ENCODE measurements around the gene MT1HL1. TPM values are rescaled to one million over a fixed set of nuclear protein-coding genes. Genes with fewer than 3 reads are reported as not detected.

The MT1HL1 gene
- polyA plus RNA-seq, 1 donor (not counting 4 experiments of a cell fraction or from before 2014, with no cell fraction given): not detected

DNA sequence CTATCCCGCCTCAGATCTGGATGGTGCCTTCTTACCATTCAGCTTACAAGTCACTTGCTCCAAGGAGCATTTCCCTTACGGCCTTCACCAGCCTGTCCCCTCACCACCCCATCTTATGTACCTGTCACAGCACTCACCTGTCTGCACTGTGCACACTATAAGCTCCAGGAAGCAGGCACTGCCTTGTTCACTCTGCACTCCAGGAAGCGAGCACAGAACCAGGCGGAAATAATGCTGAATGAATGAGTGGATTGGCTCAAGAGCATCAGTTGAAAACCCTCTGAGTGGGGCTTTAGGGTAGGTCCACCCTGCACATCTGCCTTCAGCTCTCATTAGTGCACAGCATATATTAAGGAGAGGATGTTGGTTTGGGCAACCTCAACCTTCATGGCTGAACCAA is 28.8 kb upstream of the MT1HL1 start:
- no peaks in the 10 kb centered on the region for H3K9me3 ChIP-seq (ENCODE audit: control insufficient read depth, low read depth, low read length)

DNA sequence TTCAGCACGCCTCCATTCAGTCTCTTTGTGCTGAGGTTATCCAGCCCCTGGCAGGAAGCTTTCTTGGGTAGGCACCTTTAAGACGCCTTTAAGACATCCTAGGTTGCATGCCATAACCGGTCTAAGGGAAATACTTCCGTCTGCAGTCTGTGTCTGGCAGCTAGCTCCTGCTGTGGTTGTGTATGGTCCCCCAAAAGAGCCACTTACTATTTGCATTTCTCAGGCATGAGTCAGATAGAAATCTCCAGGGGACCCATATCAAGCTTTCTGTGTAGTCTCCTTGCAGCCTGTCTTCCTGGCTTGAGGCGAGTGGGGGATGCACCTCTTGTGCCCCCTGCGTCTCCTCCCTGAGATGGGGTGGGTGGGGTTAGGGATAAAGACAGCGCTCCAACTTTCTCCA is 27.8 kb upstream of the MT1HL1 start:
- no peak for DNase-seq (ENCODE audit: low read depth, low spot score)
- H3K9me3 ChIP-seq (ENCODE audit: control insufficient read depth, low read depth, low read length): no peaks in the 10 kb centered on the region
- H3K9ac ChIP-seq (ENCODE audit: control insufficient read depth, extremely low read depth, insufficient read depth, low read length): no peak overlapping the region
- H3K4me3 ChIP-seq (ENCODE audit: control insufficient read depth in 2 of 3, extremely low read depth in 1 of 3, insufficient read depth in 2 of 3, low read depth in 1 of 3, low read length in 3 of 3): no peak overlapping the region
- no peak overlapping the region for H3K27ac ChIP-seq (ENCODE audit: control insufficient read depth, insufficient read depth, low read length)
- H3K27me3 ChIP-seq (ENCODE audit: control insufficient read depth, extremely low read depth, insufficient read depth, low read length): no peaks in the 10 kb centered on the region
- no peaks in the 10 kb centered on the region for H4K20me1 ChIP-seq (ENCODE audit: control insufficient read depth, extremely low read depth, insufficient read depth, low read length)
- H3K9me1 ChIP-seq (ENCODE audit: control insufficient read depth, extremely low read depth, insufficient read depth, low read length): no peaks in the 10 kb centered on the region
- H2AFZ ChIP-seq (ENCODE audit: control insufficient read depth, low read length): no peak overlapping the region
- no peak for FAIRE-seq
- no peaks in the 10 kb centered on the region for H3K36me3 ChIP-seq (ENCODE audit: control insufficient read depth in 2 of 2, extremely low read depth in 1 of 2, insufficient read depth in 2 of 2, low read length in 2 of 2)
- H3K4me2 ChIP-seq (ENCODE audit: control insufficient read depth, extremely low read depth, insufficient read depth, low read depth, low read length): no peak overlapping the region
- no peaks in the 10 kb centered on the region for H3K4me1 ChIP-seq (ENCODE audit: control insufficient read depth, extremely low read depth, insufficient read depth, low read length)
- TF ChIP-seq, protein P1, sequence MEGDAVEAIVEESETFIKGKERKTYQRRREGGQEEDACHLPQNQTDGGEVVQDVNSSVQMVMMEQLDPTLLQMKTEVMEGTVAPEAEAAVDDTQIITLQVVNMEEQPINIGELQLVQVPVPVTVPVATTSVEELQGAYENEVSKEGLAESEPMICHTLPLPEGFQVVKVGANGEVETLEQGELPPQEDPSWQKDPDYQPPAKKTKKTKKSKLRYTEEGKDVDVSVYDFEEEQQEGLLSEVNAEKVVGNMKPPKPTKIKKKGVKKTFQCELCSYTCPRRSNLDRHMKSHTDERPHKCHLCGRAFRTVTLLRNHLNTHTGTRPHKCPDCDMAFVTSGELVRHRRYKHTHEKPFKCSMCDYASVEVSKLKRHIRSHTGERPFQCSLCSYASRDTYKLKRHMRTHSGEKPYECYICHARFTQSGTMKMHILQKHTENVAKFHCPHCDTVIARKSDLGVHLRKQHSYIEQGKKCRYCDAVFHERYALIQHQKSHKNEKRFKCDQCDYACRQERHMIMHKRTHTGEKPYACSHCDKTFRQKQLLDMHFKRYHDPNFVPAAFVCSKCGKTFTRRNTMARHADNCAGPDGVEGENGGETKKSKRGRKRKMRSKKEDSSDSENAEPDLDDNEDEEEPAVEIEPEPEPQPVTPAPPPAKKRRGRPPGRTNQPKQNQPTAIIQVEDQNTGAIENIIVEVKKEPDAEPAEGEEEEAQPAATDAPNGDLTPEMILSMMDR (optimal IDR thresholded peaks at IDR 0.05 in 1 of 3, IDR thresholded peaks at IDR 0.05 in 1 of 3, conservative IDR thresholded peaks at IDR 0.05 in 1 of 3; ENCODE audit: extremely low read depth in 1 of 3, insufficient read depth in 2 of 3, low read length in 3 of 3): no peak
- no peak for TF ChIP-seq EZH2 (IDR thresholded peaks at IDR 0.05; ENCODE audit: low read length)
- no peaks in the 10 kb centered on the region for H3K79me2 ChIP-seq (ENCODE audit: control insufficient read depth, insufficient read depth, low read length)
- dilution Hi-C loops (cut with MboI; ENCODE audit: extremely low pct_ligation_motif_present, low sequenced_read_pairs): no loop called here

More for the DNA sequence above, 28.8 kb upstream of the MT1HL1 start:
- H3K27ac ChIP-seq (ENCODE audit: control insufficient read depth, insufficient read depth, low read length): no peak overlapping the region
- DNase-seq (ENCODE audit: low read depth, low spot score) (no peak), FAIRE-seq (no peak)
- dilution Hi-C loops (cut with MboI; ENCODE audit: extremely low pct_ligation_motif_present, low sequenced_read_pairs): no loop called here
- no peaks in the 10 kb centered on the region for H3K27me3 ChIP-seq (ENCODE audit: control insufficient read depth, extremely low read depth, insufficient read depth, low read length)
- no peak overlapping the region for H3K4me3 ChIP-seq (ENCODE audit: control insufficient read depth in 2 of 3, extremely low read depth in 1 of 3, insufficient read depth in 2 of 3, low read depth in 1 of 3, low read length in 3 of 3)
- no peaks in the 10 kb centered on the region for H3K9me1 ChIP-seq (ENCODE audit: control insufficient read depth, extremely low read depth, insufficient read depth, low read length)
- TF ChIP-seq, protein P1 (optimal IDR thresholded peaks at IDR 0.05 in 1 of 3, IDR thresholded peaks at IDR 0.05 in 1 of 3, conservative IDR thresholded peaks at IDR 0.05 in 1 of 3; ENCODE audit: extremely low read depth in 1 of 3, insufficient read depth in 2 of 3, low read length in 3 of 3): no peak
- TF ChIP-seq EZH2 (IDR thresholded peaks at IDR 0.05; ENCODE audit: low read length): no peak
- H3K4me1 ChIP-seq (ENCODE audit: control insufficient read depth, extremely low read depth, insufficient read depth, low read length): no peaks in the 10 kb centered on the region
- no peak overlapping the region for H2AFZ ChIP-seq (ENCODE audit: control insufficient read depth, low read length)
- no peaks in the 10 kb centered on the region for H3K79me2 ChIP-seq (ENCODE audit: control insufficient read depth, insufficient read depth, low read length)
- H4K20me1 ChIP-seq (ENCODE audit: control insufficient read depth, extremely low read depth, insufficient read depth, low read length): no peaks in the 10 kb centered on the region
- H3K36me3 ChIP-seq (ENCODE audit: control insufficient read depth in 2 of 2, extremely low read depth in 1 of 2, insufficient read depth in 2 of 2, low read length in 2 of 2): no peaks in the 10 kb centered on the region
- no peak overlapping the region for H3K4me2 ChIP-seq (ENCODE audit: control insufficient read depth, extremely low read depth, insufficient read depth, low read depth, low read length)
- H3K9ac ChIP-seq (ENCODE audit: control insufficient read depth, extremely low read depth, insufficient read depth, low read length): no peak overlapping the region

All from keratinocyte (primary cell).